NCI-H1105 treated with DMSO at 0.1 percent for 48 hours (cell line): ENCODE data around the gene LPP.

ENCODE experiments used
- DNase-seq: peaks from one replicate; lab custom pipeline; 2025; lab: John Stamatoyannopoulos, UW

The LPP gene

GRCh38 chr3:188877381-188877780 lies 723.4 kb downstream of the LPP start:
- DNase-seq = no peak

DNA sequence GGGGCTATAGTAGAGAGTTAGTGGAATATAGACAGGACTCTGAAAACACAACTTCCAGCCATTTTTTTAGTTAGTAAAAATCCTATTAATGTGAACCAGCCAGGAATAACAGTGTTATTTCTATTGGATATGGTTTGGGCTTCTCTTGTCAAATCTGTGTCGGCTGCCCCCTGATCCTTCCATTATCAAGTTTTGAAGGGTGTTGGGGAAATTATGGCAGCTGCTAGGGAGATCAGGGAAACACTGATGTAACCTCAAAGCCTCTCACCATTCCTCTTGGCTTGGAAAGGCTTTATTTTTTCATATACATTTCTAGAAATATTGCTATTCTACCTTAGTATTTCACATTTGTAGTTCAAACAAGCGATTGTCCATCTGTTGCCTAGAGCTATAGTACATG lies 724.1 kb downstream of the LPP start:
- no peak for DNase-seq

GRCh38 chr3:188881954-188882641 lies 728.1 kb downstream of the LPP start:
- DNase-seq = peak; percentile 12

DNA sequence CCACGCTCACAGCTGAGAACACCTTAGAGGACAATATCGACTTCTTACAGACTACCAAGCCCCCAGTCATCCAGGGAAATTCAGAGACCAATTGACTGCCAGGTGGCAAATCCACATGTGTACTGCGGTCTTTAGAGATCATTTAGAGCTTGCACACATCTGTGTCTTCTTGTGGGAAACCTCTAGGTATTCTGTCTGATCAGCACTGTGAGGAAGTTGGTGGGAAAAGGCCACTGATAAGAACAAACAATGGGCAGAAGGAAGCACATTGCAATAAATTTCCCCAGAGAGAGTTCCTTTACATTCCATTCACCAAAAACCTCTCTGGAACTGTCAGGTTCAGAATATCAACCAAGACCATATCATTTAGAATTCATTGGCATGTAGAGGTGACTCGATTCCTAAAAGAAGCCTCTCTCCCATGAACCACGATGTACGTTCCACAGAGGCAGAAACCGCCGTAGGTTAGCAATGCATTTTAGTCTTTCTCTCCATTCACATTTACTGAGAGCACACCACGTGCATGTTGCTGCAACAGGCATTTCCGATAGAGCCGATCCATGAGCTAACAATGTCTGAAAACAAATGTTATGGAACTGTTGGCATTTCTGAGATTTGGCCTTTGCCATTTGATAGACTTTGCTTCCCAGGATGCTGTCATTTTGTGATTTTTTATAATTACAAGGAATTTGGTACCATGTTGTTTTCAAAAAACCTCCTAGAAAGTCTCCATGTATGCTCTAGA lies 730.5 kb downstream of the LPP start:
- no peak for DNase-seq

GRCh38 chr3:188888321-188889053 lies 734.5 kb downstream of the LPP start:
- DNase-seq = no peak

DNA sequence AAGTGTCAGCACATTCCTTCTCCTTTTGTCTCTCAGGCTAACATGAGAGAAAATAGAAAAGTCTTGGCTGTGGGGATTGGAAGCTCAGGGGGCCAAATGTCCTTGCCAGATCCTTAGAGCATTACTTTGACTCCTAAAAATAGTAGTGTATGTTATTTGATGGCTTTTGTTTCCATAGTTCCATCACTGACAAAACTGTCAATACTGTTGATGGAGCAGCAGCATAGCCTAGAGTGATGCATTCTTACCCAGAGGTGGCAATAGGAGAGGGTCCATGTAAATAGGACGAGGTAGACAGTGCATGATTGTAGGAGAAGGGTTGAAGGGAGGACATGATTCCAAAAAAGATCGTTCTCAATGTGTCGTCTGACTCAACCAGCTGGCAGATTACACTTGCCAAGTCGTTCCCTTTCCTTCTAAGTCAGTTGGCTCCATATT lies 735.1 kb downstream of the LPP start:
- DNase-seq = no peak

DNA sequence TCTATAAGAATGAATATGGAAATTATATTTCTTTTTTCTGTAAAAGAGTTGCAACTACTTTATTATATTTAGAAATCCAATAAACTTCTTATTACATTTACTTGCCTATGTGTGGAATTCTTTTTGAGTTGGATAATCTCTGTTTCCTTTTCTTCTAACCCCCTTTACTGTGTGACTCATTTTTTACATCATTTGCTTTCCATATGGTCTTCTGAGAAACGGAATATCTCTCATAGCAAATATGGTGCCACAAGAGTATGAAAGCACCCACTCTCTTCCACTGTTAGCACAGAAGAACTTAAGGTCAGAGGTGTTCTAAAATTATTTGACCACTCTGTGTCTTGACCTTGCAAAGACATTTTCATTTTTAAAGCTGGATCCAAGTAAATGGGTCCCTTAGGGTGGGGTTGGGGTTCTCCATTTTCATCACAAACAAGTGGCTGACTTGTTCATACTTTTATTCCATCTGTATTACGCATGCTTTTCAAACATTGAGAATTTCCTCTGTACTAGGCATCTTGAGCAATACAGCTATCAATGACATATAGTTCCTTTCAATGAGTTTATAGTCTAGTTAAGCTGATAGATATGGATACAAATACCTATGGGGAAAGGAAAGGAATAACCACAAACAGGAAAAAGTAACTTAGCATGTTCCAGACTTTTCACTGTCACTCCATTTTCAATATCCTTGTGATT lies 736.8 kb downstream of the LPP start:
- DNase-seq = no peak

- DNase-seq = no peak
Measured at GRCh38 chr3:188899881-188900280, 745.9 kb downstream of the LPP start.

GRCh38 chr3:188900421-188900951 lies 746.5 kb downstream of the LPP start:
- no peak for DNase-seq

GRCh38 chr3:188901126-188901525 lies 747.2 kb downstream of the LPP start:
- DNase-seq = no peak

DNA sequence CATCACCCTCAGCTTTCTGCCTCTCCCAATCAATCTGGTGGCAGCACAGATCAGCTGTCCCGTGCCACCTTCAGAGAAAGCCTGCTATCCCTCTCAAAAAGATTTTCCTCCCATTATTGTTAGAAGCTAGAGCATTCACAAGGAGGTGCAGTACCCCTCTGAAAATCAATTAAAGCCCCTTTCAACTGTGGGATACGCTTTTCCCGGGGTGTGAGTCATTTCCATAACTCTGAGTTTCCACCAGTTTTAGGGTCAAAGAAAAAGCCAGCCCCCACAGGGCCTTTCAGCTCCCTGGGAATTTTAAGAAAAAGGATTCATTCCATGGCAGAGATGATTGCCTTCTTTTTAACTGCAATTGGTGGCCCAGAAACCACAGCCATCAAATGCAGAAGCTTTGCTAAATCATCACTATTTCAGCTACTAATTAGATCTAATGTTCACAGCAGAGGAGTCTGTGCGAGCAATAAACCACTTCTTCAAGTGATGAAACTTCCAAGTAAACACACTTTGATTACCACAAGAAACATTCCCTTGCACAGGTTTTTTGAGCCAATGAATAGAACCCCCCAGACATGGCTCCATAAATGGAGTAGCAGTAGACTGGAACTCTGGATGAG lies 747.8 kb downstream of the LPP start:
- no peak for DNase-seq

DNA sequence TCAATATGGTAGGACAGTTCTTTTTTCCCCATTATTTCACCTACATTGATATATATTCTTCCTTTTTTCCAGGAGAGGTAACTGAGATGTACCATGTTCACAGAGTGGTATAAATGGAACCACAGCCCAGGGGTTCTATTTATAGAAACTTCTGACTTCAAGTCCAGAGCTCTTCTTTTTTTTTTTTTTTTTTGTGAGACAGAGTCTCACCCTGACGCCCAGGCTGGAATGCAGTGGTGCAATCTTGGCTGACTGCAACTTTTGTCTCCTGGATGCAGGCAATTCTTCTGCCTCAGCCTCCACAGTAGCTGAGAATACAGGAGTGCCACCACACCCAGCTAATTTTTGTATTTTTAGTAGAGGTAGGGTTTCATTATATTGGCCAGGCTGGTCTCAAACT lies 750.7 kb downstream of the LPP start:
- DNase-seq = no peak

- DNase-seq = no peak
Measured at GRCh38 chr3:188905547-188905946, 751.6 kb downstream of the LPP start.

- DNase-seq = no peak
Measured at GRCh38 chr3:188906236-188906635, 752.3 kb downstream of the LPP start.

GRCh38 chr3:188908002-188908850 lies 754.3 kb downstream of the LPP start:
- no peak for DNase-seq

DNA sequence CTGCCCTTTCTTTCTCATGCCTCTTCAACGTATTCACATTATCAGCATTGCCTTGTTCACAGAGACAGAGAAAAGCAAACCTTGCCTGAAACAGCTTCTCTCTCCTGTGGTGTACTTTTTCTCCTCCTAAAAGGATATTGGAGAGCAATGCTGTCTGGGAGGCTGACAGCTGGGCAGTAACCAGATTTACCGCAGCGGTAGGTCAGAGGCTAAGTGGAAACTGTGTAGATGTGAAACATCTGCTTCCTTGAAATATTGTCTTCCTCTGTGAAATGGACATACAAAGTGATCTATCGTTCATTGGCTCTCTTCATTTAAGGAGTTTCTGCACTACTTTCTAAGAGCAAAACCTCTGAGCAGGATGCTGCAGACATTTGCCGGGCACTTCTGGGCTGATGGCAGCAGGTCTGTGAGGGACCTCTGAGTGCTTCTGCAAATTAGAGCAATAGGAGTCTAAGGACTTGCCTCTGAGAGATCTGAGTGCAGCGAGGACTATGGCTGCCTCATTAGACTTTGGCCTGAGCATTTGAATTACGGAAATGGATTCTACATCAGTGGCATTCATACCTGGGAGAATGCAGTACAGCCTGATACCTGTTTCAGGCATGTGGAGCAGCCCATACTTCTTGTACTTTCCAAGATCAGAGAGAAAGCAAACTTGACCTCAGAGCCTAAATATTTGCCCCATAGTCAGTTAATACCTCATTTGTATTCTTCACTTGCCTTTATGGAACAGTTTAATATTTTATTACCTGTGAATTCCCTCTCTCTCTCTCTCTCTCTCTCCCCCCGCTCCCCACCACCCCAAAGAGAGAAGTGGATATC lies 757.3 kb downstream of the LPP start:
- no peak for DNase-seq

- no peak for DNase-seq
Measured at GRCh38 chr3:188913084-188913483, 759.1 kb downstream of the LPP start.

DNA sequence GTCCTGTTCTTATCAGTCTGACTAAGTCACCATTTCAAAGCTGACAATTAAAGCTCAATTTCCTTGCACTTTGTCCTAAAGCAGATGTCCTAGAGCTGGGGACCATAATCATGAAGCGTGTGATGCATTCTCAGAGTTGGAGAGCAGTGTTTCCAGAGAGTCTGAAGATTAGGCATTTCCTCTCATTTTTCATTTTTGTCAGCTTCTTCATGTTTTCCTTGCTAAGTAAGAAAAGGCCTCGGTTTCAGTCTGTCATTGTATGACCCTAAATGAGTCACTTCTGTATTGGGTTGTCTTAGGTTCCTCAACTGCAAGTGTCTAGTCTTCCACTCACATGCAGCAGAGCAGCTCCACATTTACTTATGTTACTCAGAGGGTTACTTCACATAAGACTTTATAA lies 760.6 kb downstream of the LPP start:
- DNase-seq = no peak

- no peak for DNase-seq
Measured at GRCh38 chr3:188915127-188915526, 761.2 kb downstream of the LPP start.

GRCh38 chr3:188916934-188917401 lies 763.0 kb downstream of the LPP start:
- DNase-seq = no peak
